Measurements from ENCODE around the gene SLC5A6. TPM values are rescaled to one million over a fixed set of nuclear protein-coding genes. Genes with fewer than 3 reads are reported as not detected.

SLC5A6 gene
- total RNA-seq, 1 experiment from 2014 or later, result 122 TPM

DNA sequence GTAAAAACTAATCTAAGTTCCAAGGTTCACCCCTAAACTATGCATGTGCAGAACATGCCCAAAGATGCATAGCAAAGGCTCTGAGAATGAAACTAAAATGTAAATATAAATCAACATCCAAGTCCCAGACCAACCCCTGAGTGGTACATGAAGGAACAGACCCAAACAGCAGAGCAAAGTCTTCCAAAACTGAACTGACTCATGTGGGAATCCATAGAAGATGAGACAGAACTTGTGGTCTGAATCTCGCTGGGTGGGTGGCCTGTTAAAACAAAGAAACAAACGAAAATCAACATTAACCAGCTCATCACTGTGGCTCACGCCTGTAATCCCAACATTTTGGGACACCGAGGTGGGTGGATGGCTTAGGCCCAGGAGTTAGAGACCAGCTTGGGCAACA, 29.7 kb downstream of the SLC5A6 start:
- Histone ChIP-seq H3K4me2 (ENCODE audit: insufficient read depth, insufficient read length, low read length) (no peak overlapping the region), H2BK12ac (ENCODE audit: insufficient read length, low read depth, low read length) (no peak overlapping the region), H3K23me2 (ENCODE audit: insufficient read length, low read depth, low read length, poor library complexity, severe bottlenecking) (no peaks in the 10 kb centered on the region), H4K91ac (ENCODE audit: insufficient read length, low read depth, low read length) (no peak overlapping the region), H3K4me1 (ENCODE audit: insufficient read depth, low read length) (no peaks in the 10 kb centered on the region), H4K8ac (replicated peaks; ENCODE audit: insufficient read length, low read depth, low read length) (no peak overlapping the region), H2BK20ac (ENCODE audit: low read depth, low read length, poor library complexity, severe bottlenecking) (no peak overlapping the region), H2AFZ (ENCODE audit: low read length) (no peak overlapping the region), H2BK5ac (ENCODE audit: insufficient read length, low read length) (no peak overlapping the region), H3K9ac (ENCODE audit: extremely low read depth, insufficient read length, low read length) (no peak overlapping the region), H3K56ac (ENCODE audit: insufficient read length, low read depth, low read length) (no peak overlapping the region), H2AK5ac (ENCODE audit: insufficient read length, low read length) (no peak overlapping the region), H3K79me1 (ENCODE audit: insufficient read depth, low read depth, low read length, poor library complexity, severe bottlenecking) (no peaks in the 10 kb centered on the region), H2BK15ac (ENCODE audit: low read depth, low read length) (no peak overlapping the region), H3K27ac (ENCODE audit: insufficient read length, low read depth, low read length) (no peak overlapping the region), H4K5ac (ENCODE audit: insufficient read length, low read depth, low read length) (no peak overlapping the region), H3T11ph (ENCODE audit: low read length) (no peak overlapping the region), H3K9me3 (ENCODE audit: control insufficient read depth, low read depth, low read length) (no peaks in the 10 kb centered on the region), H3K4ac (ENCODE audit: low read depth, low read length) (no peak overlapping the region), H3K23ac (ENCODE audit: insufficient read length, low read depth, low read length) (no peak overlapping the region), H3K27me3 (ENCODE audit: insufficient read depth, low read length) (no peaks in the 10 kb centered on the region), H3K79me2 (ENCODE audit: insufficient read depth, low read length) (no peaks in the 10 kb centered on the region), H4K20me1 (ENCODE audit: control insufficient read depth, insufficient read depth, insufficient read length) (no peaks in the 10 kb centered on the region), H2BK120ac (ENCODE audit: low read depth, low read length, poor library complexity, severe bottlenecking) (no peak overlapping the region), H3K14ac (ENCODE audit: insufficient read depth, low read length) (no peak overlapping the region), H3K18ac (ENCODE audit: insufficient read length, low read depth, low read length) (no peak overlapping the region)
- Mint-ChIP-seq H3K36me3 (ENCODE audit: insufficient read depth in 1 of 3, low read depth in 3 of 3) (no peaks in the 10 kb centered on the region), H3K27me3 (ENCODE audit: low read depth) (peaks cover 13% of the 10 kb centered on the region), H3K4me3 (no peak overlapping the region), H3K9me3 (no peaks in the 10 kb centered on the region), H3K4me1 (no peaks in the 10 kb centered on the region), H3K27ac (no peak overlapping the region)
- no CpG with 5 or more reads among the region's 4 CpGs for WGBS (ENCODE audit: extremely low coverage, insufficient read length, low lambda C conversion rate)
- TF ChIP-seq, protein P1, sequence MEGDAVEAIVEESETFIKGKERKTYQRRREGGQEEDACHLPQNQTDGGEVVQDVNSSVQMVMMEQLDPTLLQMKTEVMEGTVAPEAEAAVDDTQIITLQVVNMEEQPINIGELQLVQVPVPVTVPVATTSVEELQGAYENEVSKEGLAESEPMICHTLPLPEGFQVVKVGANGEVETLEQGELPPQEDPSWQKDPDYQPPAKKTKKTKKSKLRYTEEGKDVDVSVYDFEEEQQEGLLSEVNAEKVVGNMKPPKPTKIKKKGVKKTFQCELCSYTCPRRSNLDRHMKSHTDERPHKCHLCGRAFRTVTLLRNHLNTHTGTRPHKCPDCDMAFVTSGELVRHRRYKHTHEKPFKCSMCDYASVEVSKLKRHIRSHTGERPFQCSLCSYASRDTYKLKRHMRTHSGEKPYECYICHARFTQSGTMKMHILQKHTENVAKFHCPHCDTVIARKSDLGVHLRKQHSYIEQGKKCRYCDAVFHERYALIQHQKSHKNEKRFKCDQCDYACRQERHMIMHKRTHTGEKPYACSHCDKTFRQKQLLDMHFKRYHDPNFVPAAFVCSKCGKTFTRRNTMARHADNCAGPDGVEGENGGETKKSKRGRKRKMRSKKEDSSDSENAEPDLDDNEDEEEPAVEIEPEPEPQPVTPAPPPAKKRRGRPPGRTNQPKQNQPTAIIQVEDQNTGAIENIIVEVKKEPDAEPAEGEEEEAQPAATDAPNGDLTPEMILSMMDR (conservative IDR thresholded peaks at IDR 0.05), result no peak
- no peak for DNase-seq
